CD4-positive, alpha-beta T cell treated with Interleukin-17A for 1 hour (primary cell): ENCODE results near the gene ZNF804B.

ENCODE experiments used
- DNase-seq: peaks from one replicate; pipeline ENCODE4 v3.0.0-alpha.2; 2020

Gene ZNF804B

DNA sequence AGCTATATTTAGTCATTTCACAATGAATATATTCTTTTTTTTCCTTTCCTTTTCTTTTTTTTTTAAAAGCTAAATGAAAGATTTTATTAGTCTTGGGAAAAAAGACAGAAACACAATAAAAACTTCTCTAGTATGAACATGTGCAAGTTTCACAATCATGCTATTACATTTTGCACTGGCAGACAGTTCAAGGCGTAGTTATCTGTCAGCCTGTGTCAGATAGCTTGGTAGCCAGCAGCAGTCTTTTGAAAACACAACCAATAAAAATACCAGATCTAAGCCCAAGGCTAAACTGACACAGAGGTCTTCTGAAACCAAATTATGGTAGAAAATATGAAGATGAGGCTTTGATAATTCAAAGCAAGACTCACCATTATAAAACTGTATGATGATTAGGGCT lies 241.8 kb downstream of the ZNF804B start:
- DNase-seq, result no peak

DNA sequence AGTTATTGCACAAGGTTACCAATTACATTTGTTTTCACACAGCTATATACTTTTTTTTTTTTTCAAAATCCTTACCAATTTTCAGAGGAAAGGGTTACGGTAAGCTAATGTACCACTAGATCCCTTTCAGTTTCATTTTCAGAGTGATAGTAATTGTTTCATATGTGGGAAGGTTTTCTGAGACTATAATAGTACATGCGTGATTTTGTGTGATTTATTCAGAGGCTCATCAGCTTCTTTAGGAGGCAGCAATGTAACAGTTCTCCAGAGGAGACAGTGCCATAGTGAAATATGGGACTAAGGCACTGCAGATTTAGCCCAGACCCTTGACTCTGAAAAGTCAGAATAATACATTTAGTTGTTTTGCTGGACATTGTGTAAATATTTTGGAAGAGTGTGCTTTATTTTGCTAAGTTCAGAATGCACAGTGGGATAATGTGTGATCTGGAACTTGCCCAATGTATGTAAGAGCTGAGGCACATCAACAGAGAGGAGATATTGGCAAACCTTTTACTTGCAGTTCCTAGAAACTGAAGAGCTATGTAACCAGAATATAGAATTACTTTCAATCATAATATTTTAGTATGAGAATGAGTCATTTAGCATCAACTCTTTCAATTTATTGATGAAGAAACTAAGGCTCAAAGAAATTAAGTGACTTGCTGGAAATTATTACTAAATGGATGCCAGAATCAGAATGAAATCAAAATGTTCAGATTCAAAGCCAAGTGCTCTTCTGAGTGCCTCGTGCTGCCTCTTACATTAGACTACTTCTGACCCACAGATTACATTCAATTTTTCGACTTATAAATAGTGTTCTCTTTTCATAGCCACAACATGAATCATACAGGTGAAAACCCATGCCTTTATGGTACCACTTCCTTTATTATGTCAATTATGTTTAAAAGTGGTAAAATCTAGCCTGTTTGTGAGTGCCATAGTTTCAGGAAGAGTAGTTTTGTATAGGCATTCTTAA lies 243.8 kb downstream of the ZNF804B start:
- DNase-seq, result peak; percentile 19

DNA sequence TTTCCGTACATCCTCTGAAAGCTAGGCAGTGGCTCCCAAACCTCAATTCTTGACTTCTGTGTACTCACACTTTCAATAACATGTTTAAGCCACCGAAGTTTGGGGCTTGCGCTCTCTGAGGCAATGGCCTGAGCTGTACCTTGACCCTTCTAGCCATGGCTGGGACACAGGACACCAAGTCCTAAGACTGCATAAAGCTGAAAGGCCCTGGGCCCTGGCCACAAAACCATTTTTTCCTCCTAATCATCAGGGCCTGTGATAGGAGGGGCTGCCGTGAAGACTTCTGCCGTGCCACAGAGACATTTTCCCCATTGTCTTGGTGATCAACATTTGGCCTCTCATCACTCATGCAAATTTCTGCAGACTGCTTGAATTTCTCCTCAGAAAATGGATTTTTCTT lies 252.5 kb downstream of the ZNF804B start:
- no peak for DNase-seq

DNA sequence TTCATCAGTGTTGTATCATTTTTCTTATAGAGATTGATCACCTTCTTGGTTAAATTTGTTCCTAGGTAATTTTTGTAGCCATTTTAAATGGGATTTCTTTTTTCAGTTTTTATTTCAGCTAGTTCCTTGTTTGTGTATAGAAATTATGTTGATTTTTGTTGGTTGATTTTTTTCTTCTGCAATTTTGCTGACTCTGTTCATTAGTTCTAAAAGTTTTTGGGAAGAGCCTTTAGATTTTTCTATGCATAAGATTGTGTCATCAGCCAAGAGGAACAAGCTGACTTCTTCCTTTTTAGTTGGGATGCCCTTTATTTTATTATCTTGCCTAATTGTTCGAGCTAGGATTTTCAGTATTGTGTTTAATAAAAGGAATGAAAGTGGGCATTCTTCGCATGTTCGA lies 258.2 kb downstream of the ZNF804B start:
- DNase-seq, result no peak

GRCh38 chr7:89021741-89022140 lies 262.2 kb downstream of the ZNF804B start:
- DNase-seq, result no peak

- no peak for DNase-seq
These were observed 263.7 kb downstream of the ZNF804B start for GRCh38 chr7:89023206-89023605.

DNA sequence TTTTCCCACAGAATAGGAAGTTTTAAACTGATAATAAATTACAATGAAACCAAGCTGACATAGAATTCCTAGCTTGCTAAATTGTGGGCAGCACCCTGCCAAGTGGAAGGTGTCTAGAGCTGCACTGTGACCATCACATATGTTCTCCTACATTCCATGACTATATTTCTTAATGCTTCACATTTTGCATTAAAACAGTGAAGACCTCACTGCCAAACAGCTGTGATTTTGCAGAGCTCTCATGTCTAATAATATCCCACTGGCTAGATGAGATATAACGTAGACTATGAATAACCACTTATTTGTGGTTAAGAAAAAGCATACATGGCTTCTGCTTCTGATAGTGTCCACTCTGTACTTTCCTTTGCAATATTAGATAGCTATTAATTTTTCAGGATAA lies 264.4 kb downstream of the ZNF804B start:
- no peak for DNase-seq

DNA sequence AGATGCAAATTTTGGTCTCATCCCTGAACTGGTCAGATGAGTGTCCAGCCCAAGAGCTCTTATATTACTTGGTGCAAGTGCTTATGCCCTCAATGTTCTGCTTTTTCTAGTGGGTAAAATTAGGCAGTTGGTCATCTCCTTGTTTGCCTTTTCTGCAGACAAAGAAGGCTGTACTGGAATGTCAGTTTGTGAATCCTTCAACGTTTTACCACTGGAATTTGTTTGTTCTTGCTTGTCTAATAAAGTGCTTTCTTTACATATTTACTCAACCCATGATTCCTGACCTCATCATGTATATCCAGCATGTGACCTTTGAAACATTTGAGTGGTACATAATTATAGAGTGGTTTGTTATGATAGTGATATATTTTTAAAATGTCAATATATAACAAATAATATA lies 268.3 kb downstream of the ZNF804B start:
- no peak for DNase-seq

- no peak for DNase-seq
These were observed 268.8 kb downstream of the ZNF804B start for GRCh38 chr7:89028319-89028718.

DNA sequence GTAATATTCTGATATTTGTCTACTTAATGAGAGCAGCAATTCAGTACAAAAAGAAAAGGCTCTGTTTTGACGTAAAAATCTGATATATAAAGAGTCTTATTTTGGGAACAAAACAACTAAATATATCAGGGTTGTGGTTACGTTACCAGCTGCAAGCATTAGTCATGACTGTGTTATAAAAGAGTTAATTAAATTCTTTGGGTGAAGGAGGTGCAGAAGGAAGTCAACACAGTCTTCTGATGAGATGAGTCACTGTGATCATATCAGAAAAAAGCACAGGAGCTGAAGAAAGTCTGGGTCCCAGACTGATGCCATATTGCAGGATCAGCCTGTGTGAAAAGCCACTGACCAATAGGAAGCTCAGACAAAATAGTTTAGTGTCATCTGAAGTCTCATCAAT lies 270.4 kb downstream of the ZNF804B start:
- DNase-seq, result no peak

- no peak for DNase-seq
These were observed 281.7 kb downstream of the ZNF804B start for GRCh38 chr7:89041240-89041639.

- DNase-seq, result no peak
These were observed 283.4 kb downstream of the ZNF804B start for GRCh38 chr7:89042940-89043339.

DNA sequence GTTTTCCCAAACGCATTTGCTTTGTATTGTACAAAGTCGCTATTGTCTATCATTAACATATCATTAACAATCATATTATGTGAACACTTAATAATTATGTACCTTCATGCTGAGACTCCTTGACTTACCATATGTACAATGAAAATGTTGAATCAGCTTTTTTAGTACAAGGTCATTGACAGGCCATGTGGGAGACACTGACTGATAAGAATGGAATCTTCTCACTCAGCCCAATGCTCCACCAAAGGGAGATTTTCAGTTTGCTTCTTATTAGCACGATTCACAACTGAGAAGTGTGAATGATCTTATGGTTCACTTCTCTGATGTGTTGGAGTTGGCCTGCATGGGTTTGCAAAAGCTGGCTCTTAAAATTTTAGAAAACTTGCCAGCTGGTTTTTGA lies 289.5 kb downstream of the ZNF804B start:
- no peak for DNase-seq

DNA sequence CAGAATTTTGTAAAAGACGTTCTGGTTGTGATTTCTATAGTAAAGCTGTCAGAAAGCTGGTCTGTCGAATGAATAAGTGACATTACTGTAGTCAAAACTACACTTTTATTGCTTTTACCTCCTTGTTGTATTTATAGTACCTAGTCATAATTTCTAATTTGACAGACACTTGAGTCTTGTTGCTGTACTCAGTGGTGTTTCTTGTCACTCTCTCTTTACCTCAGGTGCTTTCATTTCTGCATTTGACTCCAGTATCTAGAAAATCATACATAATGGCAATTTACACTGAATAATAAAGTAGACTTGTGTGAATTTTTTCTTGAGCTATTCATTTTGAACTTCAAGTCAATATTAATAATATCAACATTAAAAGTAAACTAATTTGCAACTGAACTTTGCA lies 293.6 kb downstream of the ZNF804B start:
- no peak for DNase-seq

DNA sequence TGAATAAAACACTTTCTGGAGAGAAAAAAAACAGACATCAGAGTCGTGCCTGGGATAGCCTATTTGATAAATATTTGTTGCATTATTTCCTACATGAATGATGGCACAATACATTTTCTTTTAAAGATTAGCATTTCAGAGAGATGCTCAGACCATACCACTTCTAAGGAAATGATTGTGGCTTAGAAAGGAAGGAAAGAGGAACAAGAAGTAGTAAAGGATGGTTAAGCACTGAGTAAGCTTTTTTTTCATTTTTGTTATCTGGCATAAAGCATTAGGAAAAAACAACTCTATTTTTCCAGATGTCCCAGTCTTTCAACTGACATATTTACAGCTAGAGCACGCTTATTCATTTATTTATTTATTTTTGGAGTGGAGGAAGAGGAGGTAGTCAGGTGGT lies 294.9 kb downstream of the ZNF804B start:
- DNase-seq, result no peak

DNA sequence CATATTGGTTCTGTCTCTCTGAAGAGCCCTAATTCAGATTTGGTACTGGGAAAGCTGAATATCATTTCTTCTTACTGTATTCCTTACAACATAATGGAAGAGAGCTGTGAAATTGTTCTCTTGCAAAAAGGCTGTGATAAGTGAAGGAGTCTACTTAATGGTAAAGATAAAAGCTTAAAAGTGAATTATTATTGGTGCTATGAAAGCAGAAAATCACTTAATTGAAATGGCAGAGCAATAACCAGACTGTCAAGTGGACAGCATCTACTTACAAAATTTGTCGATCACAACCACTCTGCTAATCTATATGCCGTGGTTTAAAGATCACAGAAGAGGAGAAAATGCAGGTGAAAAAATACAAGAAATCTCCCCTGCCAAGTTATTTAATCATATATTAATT lies 300.7 kb downstream of the ZNF804B start:
- DNase-seq, result no peak

DNA sequence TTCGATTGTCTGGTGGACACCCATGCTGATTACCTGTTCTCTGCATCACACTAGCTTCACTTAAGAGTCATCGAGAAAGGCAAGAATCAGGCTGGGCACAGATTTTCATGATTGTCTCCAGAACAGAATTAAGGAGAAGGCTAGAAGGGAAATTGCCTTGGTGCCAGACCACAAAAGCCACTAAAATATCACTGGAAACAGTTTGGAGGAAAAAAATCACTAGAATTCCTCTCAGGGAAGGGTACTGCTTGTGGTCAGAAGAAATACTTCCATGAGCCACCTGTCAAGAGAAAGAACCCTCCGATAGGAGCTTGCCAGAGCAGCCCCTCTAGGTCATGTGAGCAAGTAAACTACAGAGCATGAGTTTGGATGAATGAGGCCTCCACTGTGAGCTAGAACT lies 305.3 kb downstream of the ZNF804B start:
- DNase-seq, result no peak

- DNase-seq, result no peak
These were observed 307.5 kb downstream of the ZNF804B start for GRCh38 chr7:89067048-89067447.

DNA sequence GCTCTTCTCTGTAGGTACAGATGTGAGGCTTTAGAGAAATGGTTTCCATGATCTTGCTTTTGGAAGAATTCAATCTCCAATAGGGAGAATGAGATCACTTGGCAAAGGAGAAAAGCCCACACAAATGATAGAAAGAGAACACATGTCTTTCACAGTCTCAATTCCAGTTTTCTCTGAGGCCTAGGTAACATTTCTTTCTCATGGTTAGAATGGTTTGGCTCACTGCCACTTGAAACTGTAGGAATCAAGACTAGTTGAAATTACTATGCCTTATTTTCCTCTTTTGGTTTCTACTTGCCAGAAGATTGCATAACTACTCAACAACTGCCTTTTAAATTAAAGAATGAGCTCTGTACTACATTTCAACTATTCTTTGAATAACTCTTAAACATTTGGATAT lies 312.6 kb downstream of the ZNF804B start:
- no peak for DNase-seq

- DNase-seq, result no peak
These were observed 314.3 kb downstream of the ZNF804B start for GRCh38 chr7:89073776-89074175.

DNA sequence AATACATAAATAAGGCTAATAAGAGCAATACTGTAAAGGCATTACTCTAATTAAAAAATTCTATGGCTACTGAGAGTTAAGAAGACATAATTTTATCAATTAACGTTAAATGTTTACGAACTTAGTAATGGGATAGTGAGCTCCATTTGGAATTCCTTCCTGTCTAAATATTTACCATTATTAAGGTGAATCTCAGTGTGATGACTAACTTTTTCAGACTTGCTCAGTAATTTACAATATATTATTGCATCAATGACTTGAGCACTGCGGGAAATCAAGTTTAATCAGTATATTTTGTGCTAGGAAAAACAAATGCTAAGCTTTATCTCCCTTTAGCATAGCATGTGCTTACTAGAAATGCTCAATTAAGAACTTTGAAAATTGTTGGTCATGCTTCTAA lies 318.5 kb downstream of the ZNF804B start:
- no peak for DNase-seq

GRCh38 chr7:89085580-89085979 lies 326.1 kb downstream of the ZNF804B start:
- no peak for DNase-seq

DNA sequence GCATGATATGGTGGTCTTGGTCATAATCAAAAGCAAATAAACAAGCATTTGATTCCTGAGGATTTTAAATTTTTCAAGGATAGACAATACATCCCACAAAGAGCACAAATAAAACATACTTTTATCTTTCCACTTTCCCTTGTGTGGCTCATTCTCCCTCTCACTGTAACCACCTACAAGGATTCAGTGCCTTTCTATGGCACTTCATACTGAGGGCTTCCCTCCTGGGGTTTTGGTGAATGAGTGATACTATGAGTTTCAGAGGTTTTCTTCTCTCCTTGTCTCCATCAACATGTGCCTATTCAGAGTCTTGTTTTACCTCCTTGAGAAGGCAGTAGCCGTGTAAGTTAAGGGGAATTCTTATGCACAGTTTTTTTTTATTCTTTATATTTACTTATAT lies 332.1 kb downstream of the ZNF804B start:
- no peak for DNase-seq

DNA sequence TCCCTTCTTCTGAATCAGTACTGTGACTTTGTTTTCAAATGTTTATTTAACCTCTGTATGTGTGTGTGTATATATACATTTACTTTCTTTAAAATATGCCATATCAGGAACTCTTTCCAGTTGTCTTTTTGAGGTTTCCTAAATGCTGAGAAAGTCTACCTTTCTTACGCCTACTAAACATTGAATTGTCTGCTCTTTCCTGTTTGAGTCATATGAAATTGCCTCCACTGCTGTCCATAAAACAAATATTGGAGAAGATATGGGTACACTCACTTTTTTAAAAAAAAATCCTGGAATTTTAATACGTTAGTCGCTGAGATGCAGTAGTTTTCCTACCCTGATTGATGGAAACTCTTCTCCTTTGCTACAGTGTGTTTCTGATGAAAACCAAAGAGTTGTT lies 334.8 kb downstream of the ZNF804B start:
- no peak for DNase-seq

- DNase-seq, result no peak
These were observed 344.1 kb downstream of the ZNF804B start for GRCh38 chr7:89103564-89103963.
